ENCODE results near the gene OXGR1. TPM values are rescaled to one million over a fixed set of nuclear protein-coding genes. Genes with fewer than 3 reads are reported as not detected.

The OXGR1 gene
- total and polyA plus RNA-seq, 9 donors = 0.24 to 1.1 (median 0.60) TPM

Other genes with a start within 250 kb of the OXGR1 start
- 30.9 TPM for gene MBNL2, start 227.9 kb upstream of the OXGR1 start, total RNA-seq
- gene MBNL2, start 227.9 kb upstream of the OXGR1 start, polyA plus RNA-seq (ENCODE audit: insufficient read depth in 1 of 8, insufficient read length in 8 of 8, low replicate concordance in 1 of 8) = 10 to 100 TPM; 20.1 to 37.0 (median 26.7) TPM